Stimulated activated CD4-positive, alpha-beta T cell treated with anti-CD3 and anti-CD28 coated beads, Interleukin-12 subunit alpha, Interleukin-12 subunit beta, amount 100 ng/mL, for 24 hours (primary cell): Measurements from ENCODE around the gene PRKCE.

Source experiments
- DNase-seq, 2 experiments: peaks; one replicate each; pipeline ENCODE4 v3.0.0-alpha.2; 2020; ENCODE audit warnings: low read depth in 2 of 2

The PRKCE gene

DNA sequence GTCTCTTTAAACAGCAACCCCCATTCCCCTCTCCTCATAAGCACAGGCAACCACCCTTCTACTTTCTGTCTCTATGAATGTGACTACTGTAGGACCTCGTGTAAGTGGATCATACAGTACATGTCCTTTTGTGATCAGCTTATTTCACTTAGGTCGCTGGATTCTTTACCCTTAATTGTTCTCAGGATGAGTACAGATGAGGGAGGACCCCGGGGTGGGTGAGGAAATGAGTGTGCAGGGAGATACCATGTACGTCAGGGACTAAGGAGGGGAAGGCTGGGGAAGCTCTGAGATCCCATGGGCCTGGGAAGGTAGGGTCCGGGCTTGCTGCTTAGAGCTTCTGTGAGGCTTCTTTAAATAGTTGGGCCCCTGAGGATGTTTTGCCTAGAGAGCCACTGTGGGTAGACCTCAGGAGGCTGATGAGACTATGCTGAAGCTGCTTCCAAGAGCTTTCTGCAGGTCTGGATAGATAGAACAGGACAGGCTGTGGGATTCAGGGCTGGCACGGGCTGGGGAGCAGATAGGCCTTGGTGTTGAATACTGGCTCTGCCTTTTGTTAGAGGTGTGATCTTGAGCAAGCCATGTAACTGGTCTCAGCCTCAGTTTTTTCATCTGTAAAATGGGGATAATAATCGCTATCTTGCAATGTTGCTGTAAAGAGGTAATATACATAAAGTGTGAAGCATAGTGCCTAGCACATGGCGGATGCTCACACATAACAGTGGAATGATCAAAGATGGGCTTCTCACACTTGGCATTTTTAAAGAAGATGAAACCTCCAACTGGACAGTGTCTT lies 155.3 kb downstream of the PRKCE start:
- no peak for DNase-seq

DNA sequence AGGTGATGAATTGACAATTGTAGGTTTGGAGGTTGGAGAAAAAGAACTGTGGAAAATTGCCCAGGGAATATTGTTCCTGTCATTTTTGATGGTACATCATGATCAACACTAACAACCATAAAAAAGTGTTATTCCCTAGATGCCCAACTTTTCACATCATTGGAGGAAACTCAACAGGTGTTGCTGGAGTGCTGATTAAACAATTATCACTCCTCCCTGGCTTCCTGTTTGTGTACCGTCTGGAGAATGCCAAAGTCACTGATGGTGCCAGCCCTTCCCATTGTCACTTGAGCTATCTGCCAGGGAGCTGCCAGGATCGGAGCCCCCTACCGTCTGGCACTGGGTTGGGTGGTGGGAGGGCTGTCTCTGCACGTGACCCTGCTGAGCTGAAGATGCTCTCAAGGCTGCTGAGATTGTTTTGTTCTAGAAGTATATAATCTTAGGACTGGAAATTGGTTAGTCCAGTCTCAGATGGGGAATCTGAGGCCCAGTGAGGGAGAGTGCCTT lies 156.9 kb downstream of the PRKCE start:
- no peak for DNase-seq

DNA sequence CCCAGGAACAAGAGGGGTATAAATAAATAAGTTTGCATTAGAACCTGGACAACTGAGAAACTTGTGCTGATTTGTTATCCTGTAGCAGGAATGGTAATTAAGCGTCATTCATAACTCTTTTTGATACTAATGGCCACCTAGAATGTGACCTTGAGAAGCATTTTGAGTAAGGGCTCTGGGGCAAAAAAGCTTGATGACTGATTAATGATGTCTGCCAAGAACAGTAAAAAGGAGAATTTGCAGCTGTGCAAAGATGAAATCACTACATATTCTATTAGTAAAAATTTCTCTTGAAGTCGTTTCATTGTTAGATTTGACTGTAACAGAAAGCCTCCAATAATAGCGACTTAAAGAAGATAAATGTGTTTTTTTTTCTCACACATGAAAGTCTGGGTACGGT lies 157.7 kb downstream of the PRKCE start:
- DNase-seq = no peak

DNA sequence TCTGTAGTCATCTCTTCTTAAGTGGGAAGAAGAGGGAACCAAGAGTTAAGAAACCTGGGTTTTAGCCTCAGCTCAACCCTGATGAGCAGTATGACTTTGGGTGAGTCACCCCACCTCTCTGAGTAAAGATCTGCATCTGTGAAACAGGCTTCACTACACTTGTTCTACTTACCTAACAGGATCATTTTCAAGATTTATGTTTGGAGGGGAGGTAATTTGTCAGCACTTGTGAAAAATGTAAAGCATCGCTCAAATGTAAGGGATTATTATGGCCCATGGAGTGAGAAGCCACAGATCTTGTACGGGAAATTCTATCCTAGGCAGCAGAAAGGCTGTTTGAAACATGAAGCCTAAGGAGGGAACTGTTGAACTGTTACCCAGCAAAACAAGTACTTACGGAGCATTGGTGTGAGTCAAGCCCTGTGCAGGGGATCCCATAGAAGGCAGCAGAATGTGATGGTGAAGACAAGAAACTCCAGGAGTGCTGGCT lies 160.6 kb downstream of the PRKCE start:
- DNase-seq = no peak

GRCh38 chr2:45813003-45813941 lies 161.8 kb downstream of the PRKCE start:
- no peak for DNase-seq

- no peak for DNase-seq
These were observed 163.0 kb downstream of the PRKCE start for GRCh38 chr2:45814488-45814887.

DNA sequence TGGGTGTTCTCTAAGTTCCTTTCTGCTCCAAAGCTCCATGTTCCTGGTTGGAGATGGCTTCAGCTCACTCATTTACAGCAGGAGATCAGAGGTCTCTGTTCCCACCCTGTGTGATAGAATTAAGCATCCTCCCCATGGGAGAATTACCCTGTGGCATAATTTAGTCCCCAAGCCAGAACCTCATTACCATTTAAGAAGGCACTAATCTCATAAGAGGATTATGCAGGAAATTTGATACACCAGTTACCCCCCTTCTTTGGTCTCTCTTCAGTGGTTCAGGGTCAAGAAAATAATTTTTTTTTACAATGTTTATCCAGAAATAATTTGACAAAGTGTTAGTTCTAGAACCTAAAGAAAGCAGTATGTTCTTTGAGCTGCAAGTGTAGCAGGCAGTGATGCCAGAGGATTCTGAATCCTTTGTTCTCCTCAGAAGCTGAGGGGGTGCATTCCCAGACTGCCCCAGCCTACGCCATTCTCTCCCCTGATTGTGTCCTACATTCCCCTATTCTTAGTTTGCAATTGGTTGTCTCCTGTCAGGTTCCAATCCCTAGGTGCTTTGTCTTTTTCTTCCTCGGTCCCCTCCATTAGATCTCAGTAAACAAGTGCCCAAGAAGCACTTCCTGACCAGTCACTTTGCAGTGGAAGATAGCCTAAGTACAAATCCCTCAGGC lies 163.6 kb downstream of the PRKCE start:
- DNase-seq = no peak

DNA sequence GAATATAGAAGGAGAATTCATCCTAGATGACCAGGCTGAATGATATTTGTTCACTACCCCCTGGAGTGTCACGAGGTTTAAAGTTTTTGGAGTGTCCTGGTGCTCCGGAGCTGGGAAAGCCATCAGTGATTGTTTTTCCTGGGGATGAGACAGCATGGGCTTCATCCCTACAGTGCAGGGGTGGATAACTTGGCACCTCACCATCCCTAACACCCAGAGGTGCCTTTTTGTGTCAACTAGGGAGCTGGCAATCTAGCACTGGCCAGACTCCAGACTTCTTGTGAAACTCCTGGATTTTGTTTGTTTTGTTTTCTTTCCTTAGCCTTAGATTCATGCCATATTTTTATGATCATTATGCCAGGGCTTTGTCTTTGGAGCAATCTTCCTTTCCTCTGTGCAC lies 164.8 kb downstream of the PRKCE start:
- no peak for DNase-seq

DNA sequence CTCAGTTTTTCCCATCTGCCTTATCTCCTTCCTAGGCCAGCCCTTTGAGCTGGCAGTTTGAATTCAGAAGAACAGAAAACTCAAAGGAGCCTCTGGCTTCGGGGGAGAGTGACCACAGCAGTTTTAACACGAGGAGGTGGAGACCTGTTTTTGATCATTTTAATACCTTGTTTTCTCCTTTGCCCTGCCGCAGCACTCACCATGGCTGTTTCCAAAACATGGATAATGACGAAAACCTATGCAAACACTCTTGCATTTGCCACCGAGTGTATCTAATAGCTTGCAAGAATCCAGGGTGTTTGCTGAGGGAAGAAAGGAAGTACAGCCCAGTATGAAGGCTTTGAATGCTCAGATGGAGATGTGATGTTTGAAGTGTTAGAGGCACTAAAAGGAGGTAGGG lies 167.1 kb downstream of the PRKCE start:
- DNase-seq = no peak

DNA sequence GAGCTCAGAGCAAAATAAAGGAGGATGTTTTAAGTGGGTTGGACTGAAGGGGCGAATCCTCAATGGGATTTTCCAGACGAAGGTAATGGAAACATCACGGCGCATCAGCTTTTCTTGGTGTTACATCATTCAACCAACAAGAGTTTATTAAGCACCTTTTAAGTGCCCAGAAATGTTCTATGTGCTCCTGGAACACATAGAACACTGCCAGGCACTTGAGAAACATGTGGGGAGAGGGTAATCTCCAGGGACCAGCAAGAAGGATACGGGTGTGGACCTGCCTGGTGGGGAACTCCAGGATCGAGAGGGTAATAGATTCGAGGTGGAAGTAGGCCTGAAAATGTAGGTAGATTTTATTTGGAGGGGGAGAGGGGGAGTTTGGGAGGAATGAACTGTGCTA lies 168.6 kb downstream of the PRKCE start:
- no peak for DNase-seq

DNA sequence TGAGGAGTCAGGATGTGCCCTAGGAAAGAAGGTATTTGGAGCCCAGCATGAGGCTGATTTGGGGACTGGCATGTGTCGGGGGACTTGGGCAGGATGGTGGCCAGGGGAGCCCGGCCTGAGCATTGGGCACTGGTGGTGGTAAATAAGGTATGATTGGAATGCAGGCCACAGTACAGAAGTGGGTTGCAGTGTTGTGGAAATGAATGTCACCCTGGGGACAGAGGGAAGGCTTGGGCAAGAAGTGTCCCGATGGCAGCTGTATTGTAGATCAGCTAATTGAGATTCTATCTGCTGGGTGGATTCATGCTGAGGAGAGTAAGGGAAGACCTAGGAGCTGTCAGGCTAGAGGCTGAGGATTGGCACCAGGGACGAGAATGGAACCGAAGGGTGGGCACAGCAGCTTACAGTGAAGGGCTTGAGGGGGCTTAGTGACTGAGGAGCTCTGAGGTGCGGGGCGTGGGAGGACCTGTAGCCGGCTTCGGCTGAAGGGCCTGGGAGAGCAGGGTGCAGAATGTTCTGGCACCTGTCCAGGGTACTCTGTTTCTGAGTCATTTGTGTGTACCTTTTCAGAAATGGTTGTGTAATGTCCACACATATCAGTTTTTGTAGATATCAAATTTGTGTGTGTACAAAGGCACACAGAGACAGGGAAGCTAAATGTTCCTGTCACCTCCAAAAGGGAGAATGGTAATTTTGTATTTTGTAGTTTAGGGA lies 170.2 kb downstream of the PRKCE start:
- no peak for DNase-seq

- no peak for DNase-seq
These were observed 170.8 kb downstream of the PRKCE start for GRCh38 chr2:45822272-45822630.

DNA sequence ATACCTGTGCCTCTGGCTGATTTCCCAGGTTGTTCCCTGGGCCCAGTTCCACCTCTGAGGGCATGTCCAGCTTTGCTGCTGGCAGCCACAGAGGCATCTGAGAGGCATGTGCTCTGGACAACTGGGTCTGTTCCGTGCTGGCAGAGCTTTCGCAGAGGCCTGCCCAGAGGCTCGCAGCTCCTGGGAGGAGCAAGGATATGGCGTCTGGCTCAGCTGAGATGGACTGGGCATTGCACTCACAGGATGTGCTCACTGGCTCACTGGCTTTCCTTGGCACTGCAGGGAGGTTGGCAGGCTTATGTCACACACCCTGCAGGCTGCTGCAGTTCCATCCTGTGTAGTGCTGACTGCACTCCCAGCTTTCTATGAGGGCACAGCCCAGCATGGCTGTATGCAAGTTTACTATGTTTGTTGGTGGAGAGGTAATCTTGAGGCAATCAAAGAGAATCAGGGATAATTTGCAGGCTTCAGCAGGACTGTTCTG lies 172.3 kb downstream of the PRKCE start:
- no peak for DNase-seq

DNA sequence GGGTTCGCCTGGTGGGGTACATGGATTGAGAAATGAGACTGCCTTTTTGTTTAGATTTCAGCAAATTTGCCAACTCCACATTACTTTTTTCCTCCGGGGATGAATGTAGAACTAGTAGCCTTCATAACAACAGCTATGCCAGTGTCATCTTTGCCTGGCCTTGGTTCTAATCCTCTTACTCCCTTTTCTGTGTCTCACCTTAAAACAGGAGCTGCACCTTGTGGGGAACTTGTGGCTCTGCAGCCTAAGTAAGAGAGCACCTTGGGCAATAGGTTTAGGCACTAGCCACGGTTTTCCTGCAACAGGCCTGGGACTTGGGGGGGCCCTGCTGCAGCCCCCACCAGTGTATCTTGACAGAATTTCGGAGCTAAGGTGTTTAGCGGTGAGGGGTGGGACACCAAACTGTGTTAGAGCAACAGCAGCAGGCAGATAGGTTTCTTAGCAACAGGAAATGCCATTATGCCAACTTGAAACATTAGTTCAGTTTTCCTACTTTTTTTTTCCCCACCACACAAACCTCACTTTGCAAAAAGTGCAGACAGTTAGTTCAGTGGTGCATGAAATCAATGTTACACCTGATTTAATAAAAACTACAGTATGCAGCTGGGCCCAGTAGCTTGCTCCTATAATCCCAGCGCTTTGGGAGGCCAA lies 173.7 kb downstream of the PRKCE start:
- DNase-seq = no peak

DNA sequence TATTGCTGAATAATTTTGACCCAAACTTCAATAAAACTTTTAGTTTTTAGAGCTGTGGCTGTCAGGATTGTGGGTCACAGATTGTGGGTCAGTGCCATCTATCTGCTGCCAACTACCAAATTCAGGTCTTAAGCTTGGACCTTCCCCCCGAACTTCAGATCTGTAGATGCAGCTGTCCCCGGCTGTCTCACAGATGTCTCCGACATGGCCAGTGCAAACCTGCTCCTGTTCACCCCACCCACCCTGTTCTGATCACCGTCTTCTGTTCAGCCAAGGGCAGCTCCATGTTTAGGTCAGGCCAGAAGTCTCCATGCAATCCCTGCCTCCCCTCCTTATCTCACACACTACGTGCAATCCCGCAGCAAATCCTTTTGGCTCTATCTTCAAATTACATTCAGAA lies 175.0 kb downstream of the PRKCE start:
- DNase-seq = no peak

- no peak for DNase-seq
These were observed 175.6 kb downstream of the PRKCE start for GRCh38 chr2:45826884-45827635.

DNA sequence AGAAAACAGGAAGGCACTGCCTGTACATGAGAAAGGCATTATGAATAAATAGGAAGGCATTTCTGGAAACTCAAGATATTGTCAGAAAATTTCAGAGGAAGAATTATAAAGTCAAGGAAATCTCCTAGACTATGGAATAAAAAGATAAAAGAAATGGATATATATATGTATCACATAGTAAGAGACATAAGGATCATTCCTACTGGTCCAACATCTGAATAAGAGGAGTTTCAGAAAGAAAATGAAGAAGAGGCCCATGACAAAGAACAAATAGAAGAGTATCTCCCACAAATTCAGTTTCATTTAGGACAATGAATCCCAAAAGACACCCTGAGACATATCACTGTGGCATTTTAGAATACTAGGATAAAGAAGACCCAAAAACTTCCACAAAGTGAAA lies 178.8 kb downstream of the PRKCE start:
- no peak for DNase-seq

DNA sequence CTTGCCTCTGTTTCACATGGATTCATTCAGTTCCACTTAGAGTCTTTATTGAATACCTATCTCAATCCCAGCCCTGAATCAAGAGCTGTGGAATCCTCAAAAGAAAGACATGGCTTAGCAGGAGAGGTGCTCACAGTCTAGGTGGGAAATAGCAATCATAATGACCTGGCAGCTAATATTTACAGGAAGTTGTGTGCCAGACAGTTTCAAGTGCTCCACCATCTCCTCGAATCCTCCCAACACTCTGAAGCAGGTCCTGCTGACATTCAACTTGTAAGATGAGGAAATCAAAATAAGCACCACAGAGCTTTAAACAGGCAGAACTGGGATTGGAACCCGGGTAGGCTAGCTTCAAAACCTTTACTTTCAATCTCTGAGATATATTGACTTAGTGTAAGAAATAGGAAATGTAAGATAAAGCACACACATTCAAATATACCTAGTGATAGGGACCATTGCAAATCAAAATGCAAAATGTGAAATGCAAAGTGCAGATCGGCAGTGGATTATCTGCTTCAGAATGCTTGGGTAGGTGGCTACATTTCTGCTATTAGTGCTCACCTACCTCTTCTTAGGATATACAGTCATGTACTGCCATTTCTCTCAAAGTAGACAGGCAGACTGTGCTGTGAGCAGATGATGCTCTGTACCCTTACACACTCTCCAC lies 182.0 kb downstream of the PRKCE start:
- no peak for DNase-seq

DNA sequence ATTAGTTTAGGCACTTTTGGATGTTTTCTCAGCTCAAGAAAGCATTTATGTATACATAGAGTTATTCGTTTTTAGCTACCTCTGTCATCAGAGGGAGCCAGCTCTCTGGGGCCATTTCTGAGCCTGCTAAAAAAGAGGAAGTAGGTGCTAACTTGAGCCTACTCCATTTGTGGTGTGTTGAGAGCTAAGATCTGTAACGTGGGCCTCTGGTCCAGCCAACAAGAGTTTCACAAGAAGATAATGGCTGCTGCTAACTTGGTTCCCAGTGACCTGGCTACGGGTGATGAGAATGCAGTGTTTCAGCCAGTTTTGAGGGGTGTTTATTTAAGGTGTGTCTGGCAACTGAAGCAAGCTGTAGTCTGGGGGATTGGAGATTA lies 182.5 kb downstream of the PRKCE start:
- DNase-seq = no peak

GRCh38 chr2:45834372-45834771 lies 182.9 kb downstream of the PRKCE start:
- DNase-seq = no peak
